PC-3 (cell line): ENCODE measurements around the gene B2M. TPM values are rescaled to one million over a fixed set of nuclear protein-coding genes. Genes with fewer than 3 reads are reported as not detected.

Experiments
- ATAC-seq: fragments of 200-7000 bp; cut with Tn5 transposase; 2 replicates; pipeline ENCODE4 v1.9.1; 2020; ENCODE audit warnings: mild to moderate bottlenecking, moderate library complexity
- BruUV-seq: library from RNA; stranded (reverse); fragments of 400-500 nt; replicated peaks from 2 replicates; lab custom pipeline; 2021; lab: Mats Ljungman, UMichigan
- CTCF ChIA-PET: fragments of 300-600 bp; sonication (Branson Sonifier 250); formaldehyde crosslinking; loops from one replicate; lab custom pipeline; 2022; ENCODE audit warnings: antibody characterized with exemption; lab: Charles Lee
- POLR2A ChIA-PET: fragments of 300-600 bp; sonication (Branson Sonifier 250); formaldehyde crosslinking; loops from one replicate; lab custom pipeline; 2022; ENCODE audit warnings: antibody characterized with exemption; ENCODE audit not compliant: unreplicated experiment; lab: Charles Lee
- DNase-seq: peaks from one replicate; pipeline ENCODE4 v3.0.0-alpha.2; 2015
- H2AFZ ChIP-seq: fragments of 300-600 bp; sonication (generic); 2 replicates; pipeline ENCODE4 v1.6.0; 2016; ENCODE audit warnings: antibody characterized with exemption, low read length
- H3F3A ChIP-seq: fragments of 300-600 bp; sonication (generic); one replicate; pipeline ENCODE4 v1.6.0; 2017; ENCODE audit warnings: antibody characterized with exemption, low read length, control low read depth, mild to moderate bottlenecking; ENCODE audit not compliant: unreplicated experiment
- H3K27ac ChIP-seq: fragments of 300-600 bp; sonication (generic); 2 replicates; pipeline ENCODE4 v1.5.1; 2016; ENCODE audit warnings: mild to moderate bottlenecking, low read length
- H3K27me3 ChIP-seq: fragments of 300-600 bp; sonication (generic); 2 replicates; pipeline ENCODE4 v1.6.1; 2016; ENCODE audit warnings: low read length, mixed read lengths
- H3K36me3 ChIP-seq: fragments of 300-600 bp; sonication (generic); 2 replicates; pipeline ENCODE4 v1.6.1; 2016; ENCODE audit warnings: low read depth, mixed run types, low read length, mixed read lengths
- H3K4me1 ChIP-seq: fragments of 300-600 bp; sonication (generic); 2 replicates; pipeline ENCODE4 v1.5.1; 2016; ENCODE audit warnings: low read length; ENCODE audit not compliant: insufficient read depth
- H3K4me2 ChIP-seq: fragments of 300-600 bp; sonication (generic); 2 replicates; pipeline ENCODE4 v1.6.0; 2016; ENCODE audit warnings: low read length
- H3K4me3 ChIP-seq: fragments of 300-600 bp; sonication (generic); 2 replicates; pipeline ENCODE4 v1.5.1; 2016; ENCODE audit warnings: mild to moderate bottlenecking, low read length, mixed read lengths
- H3K79me2 ChIP-seq: fragments of 300-600 bp; sonication (generic); 2 replicates; pipeline ENCODE4 v1.6.1; 2017; ENCODE audit warnings: low read length, mixed read lengths
- H3K9ac ChIP-seq: fragments of 300-600 bp; sonication (generic); 2 replicates; pipeline ENCODE4 v1.6.0; 2016; ENCODE audit warnings: mild to moderate bottlenecking, low read length
- H3K9me2 ChIP-seq: fragments of 300-600 bp; sonication (generic); replicated peaks from 2 replicates; pipeline ENCODE4 v1.6.1; 2016; ENCODE audit warnings: mixed run types, low read length, mixed read lengths
- H3K9me3 ChIP-seq: fragments of 300-600 bp; sonication (generic); 2 replicates; pipeline ENCODE4 v1.6.1; 2016; ENCODE audit warnings: low read length, mixed read lengths
- H4K20me1 ChIP-seq: fragments of 300-600 bp; sonication (generic); 2 replicates; pipeline ENCODE4 v1.6.1; 2016; ENCODE audit warnings: low read length, mixed read lengths
- CTCF ChIP-seq: fragments of 300-600 bp; sonication (generic); conservative IDR thresholded peaks from 2 replicates; pipeline ENCODE4 v1.5.1; 2017; ENCODE audit warnings: antibody characterized with exemption, low read depth, mild to moderate bottlenecking, low read length
- EZH2 ChIP-seq: fragments of 300-600 bp; sonication (generic); IDR thresholded peaks from one replicate; pipeline ENCODE4 v1.6.1; 2017; ENCODE audit warnings: antibody characterized with exemption, mild to moderate bottlenecking, low read length; ENCODE audit not compliant: unreplicated experiment
- EZH2phosphoT487 ChIP-seq: fragments of 300-600 bp; sonication (generic); IDR thresholded peaks from 2 replicates; pipeline ENCODE4 v1.6.1; 2018; ENCODE audit warnings: mild to moderate bottlenecking, antibody characterized with exemption, low read length, borderline replicate concordance
- intact Hi-C: fragments of 100-400 bp; cut with micrococcal nuclease; formaldehyde crosslinking; loops from 2 replicates; pipeline ENCODE4 v1.9.0; 2023
- total RNA-seq: library from RNA; depleted of rRNA; stranded (reverse); fragments of >200 nt; gene quantifications from 2 replicates; pipeline ENCODE4 v1.2.3, GENCODE V29; 2014

The B2M gene
- total RNA-seq, 1 experiment from 2014 or later = 608 TPM

GRCh38 chr15:44715142-44715796, 4.0 kb downstream of the B2M start:
- BruUV-seq = no TSS peak
- H3K4me1 ChIP-seq = peaks cover 6% of the 10 kb centered on the region; the same call in 1 of the 2 replicates
- H3K4me3 ChIP-seq = no peak overlapping the region
- DNase-seq (no peak), ATAC-seq (no peak)
- H2AFZ ChIP-seq = no peak overlapping the region
- TF ChIP-seq CTCF = no peak
- TF ChIP-seq EZH2 = no peak
- TF ChIP-seq EZH2phosphoT487 = no peak
- no peaks in the 10 kb centered on the region for H3K27me3 ChIP-seq
- no peaks in the 10 kb centered on the region for H3F3A ChIP-seq
- H3K27ac ChIP-seq = no peak overlapping the region
- H3K79me2 ChIP-seq = peaks cover 37% of the 10 kb centered on the region
- POLR2A ChIA-PET = no interaction called here
- no peaks in the 10 kb centered on the region for H3K9me2 ChIP-seq
- CTCF ChIA-PET = no interaction called here
- no peaks in the 10 kb centered on the region for H3K9me3 ChIP-seq
- H3K4me2 ChIP-seq = no peak overlapping the region
- peaks cover 37% of the 10 kb centered on the region for H3K36me3 ChIP-seq
- peaks cover 6% of the 10 kb centered on the region; the same call in 1 of the 2 replicates for H4K20me1 ChIP-seq
- intact Hi-C loops = no loop called here
- H3K9ac ChIP-seq = no peak overlapping the region

DNA sequence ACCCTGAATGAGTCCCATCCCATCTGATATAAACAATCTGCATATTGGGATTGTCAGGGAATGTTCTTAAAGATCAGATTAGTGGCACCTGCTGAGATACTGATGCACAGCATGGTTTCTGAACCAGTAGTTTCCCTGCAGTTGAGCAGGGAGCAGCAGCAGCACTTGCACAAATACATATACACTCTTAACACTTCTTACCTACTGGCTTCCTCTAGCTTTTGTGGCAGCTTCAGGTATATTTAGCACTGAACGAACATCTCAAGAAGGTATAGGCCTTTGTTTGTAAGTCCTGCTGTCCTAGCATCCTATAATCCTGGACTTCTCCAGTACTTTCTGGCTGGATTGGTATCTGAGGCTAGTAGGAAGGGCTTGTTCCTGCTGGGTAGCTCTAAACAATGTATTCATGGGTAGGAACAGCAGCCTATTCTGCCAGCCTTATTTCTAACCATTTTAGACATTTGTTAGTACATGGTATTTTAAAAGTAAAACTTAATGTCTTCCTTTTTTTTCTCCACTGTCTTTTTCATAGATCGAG, 4.5 kb downstream of the B2M start:
- Histone ChIP-seq H3K4me3 (no peak overlapping the region), H4K20me1 (peaks cover 6% of the 10 kb centered on the region; the same call in 1 of the 2 replicates), H3K9ac (no peak overlapping the region), H3K9me3 (no peaks in the 10 kb centered on the region), H3K27ac (no peak overlapping the region), H3K27me3 (no peaks in the 10 kb centered on the region), H3K36me3 (peaks cover 37% of the 10 kb centered on the region), H3K79me2 (peaks cover 37% of the 10 kb centered on the region), H3K4me1 (peaks cover 4% of the 10 kb centered on the region; the same call in 1 of the 2 replicates), H3F3A (no peaks in the 10 kb centered on the region), H3K4me2 (no peak overlapping the region), H2AFZ (no peak overlapping the region), H3K9me2 (no peaks in the 10 kb centered on the region)
- intact Hi-C loops = no loop called here
- DNase-seq (no peak), ATAC-seq (no peak)
- TF ChIP-seq EZH2 (no peak), EZH2phosphoT487 (no peak), CTCF (no peak)
- CTCF ChIA-PET = no interaction called here
- no TSS peak for BruUV-seq
- POLR2A ChIA-PET = no interaction called here
